Esophagus muscularis mucosa (tissue), 3 donors: ENCODE results near the gene KCNAB1.

Experiments used
- CTCF ChIP-seq, 3 experiments: fragments of 200-600 bp in 2 of 3; fragments of 450-650 bp in 1 of 3; sonication (generic) in 2 of 3; IDR thresholded peaks; one replicate each; pipeline ENCODE4 v1.5.1; 2017 to 2019; ENCODE audit warnings: antibody characterized with exemption in 3 of 3, mild to moderate bottlenecking in 2 of 3, moderate library complexity in 1 of 3
- POLR2AphosphoS5 ChIP-seq, 2 donors: sonication (generic); formaldehyde crosslinking; IDR thresholded peaks; one replicate each; pipeline ENCODE4 v1.6.1; 2017; ENCODE audit warnings: antibody characterized with exemption in 2 of 2

GRCh38 chr3:156145866-156146265, 25.5 kb downstream of the KCNAB1 start:
- no peak for TF ChIP-seq CTCF (IDR thresholded peaks at IDR 0.05)
- no peak for TF ChIP-seq POLR2AphosphoS5 (IDR thresholded peaks at IDR 0.05)
